HepG2 (cell line): ENCODE measurements around the gene ISLR.

Source experiments
- EZH2 ChIP-seq: conservative IDR thresholded peaks from 2 replicates; pipeline ENCODE4 v1.6.1; 2012; ENCODE audit warnings: mild to moderate bottlenecking, low read depth, low read length, moderate library complexity
- GTF3A ChIP-seq: sonication (generic); formaldehyde crosslinking; conservative IDR thresholded peaks from 2 replicates; pipeline ENCODE4 v1.4.0; 2020; ENCODE audit warnings: mild to moderate bottlenecking, missing genetic modification reagents
- MEF2D ChIP-seq: sonication (generic); formaldehyde crosslinking; IDR thresholded peaks from 2 replicates; pipeline ENCODE4 v1.5.1; 2020; ENCODE audit warnings: mild to moderate bottlenecking, missing genetic modification reagents
- PPARG ChIP-seq: conservative IDR thresholded peaks from 2 replicates; pipeline ENCODE4 v1.6.1; 2016; ENCODE audit warnings: missing biosample characterization, missing genetic modification reagents
- RAD21 ChIP-seq: fragments of 450-650 bp; formaldehyde crosslinking; IDR thresholded peaks from 2 replicates; pipeline ENCODE4 v1.5.0; 2020; ENCODE audit warnings: mild to moderate bottlenecking
- RBM22 ChIP-seq: fragments of 200-400 bp; formaldehyde crosslinking; optimal IDR thresholded peaks from 2 replicates; pipeline ENCODE3; 2017; ENCODE audit warnings: mild to moderate bottlenecking, low read length, moderate library complexity
- REST ChIP-seq, 2 experiments: IDR thresholded peaks; 2 replicates each; pipeline ENCODE4 v1.6.1; 2011 to 2012; ENCODE audit warnings: low read length in 2 of 2, borderline replicate concordance in 1 of 2, low read depth in 1 of 2, mild to moderate bottlenecking in 1 of 2, moderate library complexity in 1 of 2
- ZBTB20 ChIP-seq: sonication (generic); formaldehyde crosslinking; IDR thresholded peaks from 2 replicates; pipeline ENCODE4 v1.8.1; 2023; ENCODE audit warnings: missing genetic modification reagents, low read depth, mild to moderate bottlenecking, borderline replicate concordance

DNA sequence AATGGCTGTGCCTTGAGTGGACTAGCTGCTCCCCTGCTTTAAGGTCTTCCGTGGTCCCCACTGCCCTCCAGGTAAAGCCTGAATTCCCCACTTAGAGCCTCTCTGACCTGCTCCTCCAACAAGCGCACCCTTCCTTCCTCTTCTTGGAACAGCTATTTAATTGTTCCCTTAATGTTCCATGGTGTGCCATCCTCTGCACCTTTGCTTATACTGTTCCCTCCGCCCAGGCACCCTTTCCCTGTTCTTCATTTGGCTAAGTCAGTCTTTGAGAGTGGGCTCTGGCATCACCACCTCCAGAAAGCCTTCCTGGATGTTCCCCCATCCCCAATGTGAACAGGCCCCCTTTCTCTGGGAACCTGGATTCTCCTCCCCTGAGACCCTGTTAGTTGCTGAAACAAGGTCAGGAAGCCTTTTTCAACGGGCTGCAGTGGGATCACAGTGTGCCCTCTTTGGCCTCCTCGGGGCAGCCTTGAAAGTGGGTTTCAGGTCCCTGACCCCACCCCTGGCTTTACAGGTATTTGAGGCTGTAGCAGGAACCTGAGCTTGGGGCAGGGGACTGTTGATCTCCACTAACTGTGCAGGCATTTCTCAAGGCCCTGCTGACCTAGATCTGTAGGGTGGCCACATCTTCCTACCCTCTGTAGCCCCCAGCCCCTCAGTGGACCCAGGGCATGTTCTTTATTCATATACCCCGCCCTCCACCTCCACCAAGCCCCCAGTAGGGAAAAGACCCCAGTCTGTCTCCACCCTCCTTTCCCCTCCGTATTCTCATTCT lies 5.0 kb downstream of the ISLR start:
- TF ChIP-seq GTF3A (CRISPR knock-in tag) = no peak
- no peak for TF ChIP-seq PPARG
- TF ChIP-seq REST (IDR thresholded peaks at IDR 0.05; ENCODE audit: borderline replicate concordance in 1 of 2, low read depth in 1 of 2, low read length in 2 of 2) = no peak
- no peak for TF ChIP-seq EZH2
- TF ChIP-seq RBM22 = no peak
- TF ChIP-seq MEF2D (CRISPR knock-in tag) = no peak
- no peak for TF ChIP-seq ZBTB20
- no peak for TF ChIP-seq RAD21 (CRISPR knock-in tag)
